HepG2 (cell line): Measurements from ENCODE around the gene TMEM35B. TPM values are rescaled to one million over a fixed set of nuclear protein-coding genes. Genes with fewer than 3 reads are reported as not detected.

ENCODE experiments used
- ATAC-seq: fragments of 200-7000 bp; cut with Tn5 transposase; 3 replicates; pipeline ENCODE4 v1.9.1; 2020; ENCODE audit warnings: mild to moderate bottlenecking, moderate library complexity
- BruUV-seq: library from RNA; stranded (reverse); fragments of 400-500 nt; replicated peaks from 2 replicates; lab custom pipeline; 2021; lab: Mats Ljungman, UMichigan
- CTCF ChIA-PET: fragments of 300-600 bp; formaldehyde crosslinking; extraction: SDS; loops from one replicate; lab custom pipeline; 2021; ENCODE audit warnings: low total read pairs, inconsistent platforms, low intra/inter-chr PET ratio; lab: Yijun Ruan, JAX
- POLR2A ChIA-PET: fragments of 350-600 bp; sonication (Branson Sonifier 250); formaldehyde crosslinking; loops from one replicate; lab custom pipeline; 2020; ENCODE audit warnings: antibody characterized with exemption, inconsistent platforms; lab: Yijun Ruan, JAX
- DNase-seq: peaks from one replicate; pipeline ENCODE4 v3.0.0-alpha.2; 2015; ENCODE audit warnings: low spot score
- FAIRE-seq: peaks from 3 replicates; lab custom pipeline; 2011; peaks lifted over from hg19 to GRCh38; lab: Jason Lieb, UNC
- H2AFZ ChIP-seq: one replicate; pipeline ENCODE4 v1.6.1; 2011; ENCODE audit warnings: low read length, inconsistent platforms
- H3K27ac ChIP-seq: fragments of 300-600 bp; 3 replicates; pipeline ENCODE4 v1.8.0; 2011; ENCODE audit warnings: mixed run types, mild to moderate bottlenecking, mixed read lengths, low read length, inconsistent platforms; ENCODE audit not compliant: insufficient read depth; ENCODE audit errors: extremely low read length
- H3K27me3 ChIP-seq, 2 experiments: fragments of 200-600 bp in 1 of 2; 2 replicates in 1 of 2; 3 replicates in 1 of 2; pipeline versions ENCODE4 v1.6.0 to v1.8.0; 2011; ENCODE audit warnings: low read length in 2 of 2, mild to moderate bottlenecking in 2 of 2, moderate library complexity in 2 of 2, inconsistent platforms in 1 of 2; ENCODE audit not compliant: insufficient read depth in 2 of 2, control insufficient read depth in 1 of 2
- H3K36me3 ChIP-seq, 2 experiments: fragments of 200-600 bp in 1 of 2; replicated peaks in 1 of 2; 2 replicates in 1 of 2; 3 replicates in 1 of 2; pipeline versions ENCODE4 v1.5.1 to v1.8.0; 2011; ENCODE audit warnings: low read length in 2 of 2, inconsistent platforms in 1 of 2; ENCODE audit not compliant: insufficient read depth in 2 of 2, control insufficient read depth in 1 of 2
- H3K4me1 ChIP-seq: 2 replicates; pipeline ENCODE4 v1.5.1; 2012; ENCODE audit warnings: low read length, inconsistent platforms; ENCODE audit not compliant: insufficient read depth
- H3K4me2 ChIP-seq: 2 replicates; pipeline ENCODE4 v1.6.0; 2011; ENCODE audit warnings: low read depth, low read length, inconsistent platforms
- H3K4me3 ChIP-seq, 3 experiments: fragments of 200-600 bp in 1 of 3; sonication (generic), shearing (Covaris generic) in 1 of 3; replicated peaks in 1 of 3; 2 replicates each; pipeline ENCODE4 v1.5.1; 2011 to 2016; ENCODE audit warnings: low read length in 3 of 3, inconsistent platforms in 2 of 3, low read depth in 2 of 3, mild to moderate bottlenecking in 2 of 3, control low read depth in 1 of 3, mixed read lengths in 1 of 3; ENCODE audit not compliant: insufficient read depth in 1 of 3
- H3K79me2 ChIP-seq: one replicate; pipeline ENCODE4 v1.6.1; 2011; ENCODE audit warnings: low read length, inconsistent platforms; ENCODE audit not compliant: insufficient read depth
- H3K9ac ChIP-seq: 2 replicates; pipeline ENCODE4 v1.6.0; 2011; ENCODE audit warnings: mild to moderate bottlenecking, low read depth, low read length, inconsistent platforms; ENCODE audit not compliant: insufficient read depth
- H3K9me3 ChIP-seq: 2 replicates; pipeline ENCODE4 v1.5.1; 2012; ENCODE audit warnings: mild to moderate bottlenecking, low read length
- H4K20me1 ChIP-seq: 2 replicates; pipeline ENCODE4 v1.6.0; 2011; ENCODE audit warnings: inconsistent platforms, mild to moderate bottlenecking, low read length, moderate library complexity; ENCODE audit not compliant: insufficient read depth
- FOXA1 ChIP-seq, 2 experiments: fragments of 450-650 bp in 1 of 2; sonication (generic) in 1 of 2; formaldehyde crosslinking in 1 of 2; IDR thresholded peaks; 2 replicates each; pipeline versions ENCODE4 v1.4.0 to v1.6.1; 2016 to 2020; ENCODE audit warnings: missing genetic modification reagents in 1 of 2
- FOXO4 ChIP-seq: sonication (generic); formaldehyde crosslinking; conservative IDR thresholded peaks from 2 replicates; pipeline ENCODE4 v1.8.1; 2023; ENCODE audit warnings: missing genetic modification reagents
- GMEB1 ChIP-seq: sonication (generic); formaldehyde crosslinking; IDR thresholded peaks from 2 replicates; pipeline ENCODE4 v1.5.1; 2020; ENCODE audit warnings: missing genetic modification reagents, mild to moderate bottlenecking, borderline replicate concordance
- MAZ ChIP-seq, 2 experiments: sonication (generic) in 1 of 2; formaldehyde crosslinking in 1 of 2; IDR thresholded peaks; 2 replicates each; pipeline versions ENCODE4 v1.5.0 to v1.6.1; 2012 to 2020; ENCODE audit warnings: low read depth in 2 of 2, mild to moderate bottlenecking in 2 of 2, borderline replicate concordance in 1 of 2, improper control_type of control experiment in 1 of 2, low read length in 1 of 2, missing genetic modification reagents in 1 of 2, moderate library complexity in 1 of 2
- PATZ1 ChIP-seq: sonication (generic); formaldehyde crosslinking; IDR thresholded peaks from 2 replicates; pipeline ENCODE4 v1.4.0; 2020; ENCODE audit warnings: missing genetic modification reagents
- RNF2 ChIP-seq: fragments of 450-650 bp; conservative IDR thresholded peaks from 2 replicates; pipeline ENCODE4 v1.6.1; 2016; ENCODE audit warnings: low read depth
- ZNF567 ChIP-seq: sonication (generic); formaldehyde crosslinking; IDR thresholded peaks from 2 replicates; pipeline ENCODE4 v1.8.1; 2023; ENCODE audit warnings: mild to moderate bottlenecking, missing genetic modification reagents, borderline replicate concordance
- whole genome bisulfite sequencing: methylation state at CpG from one replicate; pipeline ENCODE4 v1.1.6; 2017; ENCODE audit warnings: low lambda C conversion rate; 5-methylcytosine and 5-hydroxymethylcytosine counted together
- in situ Hi-C: cut with HindIII; loops from 2 replicates; pipeline ENCODE4 v1.10.0; 2017; ENCODE audit warnings: low pct_unique_long_range_greater_than_20kb; ENCODE audit not compliant: extremely low pct_ligation_motif_present
- intact Hi-C: fragments of 100-400 bp; cut with micrococcal nuclease; formaldehyde crosslinking; loops from one replicate; pipeline ENCODE4 v1.10.0; 2022; ENCODE audit not compliant: unreplicated experiment
- polyA plus RNA-seq, 8 experiments: library from polyadenylated mRNA; depleted of rRNA in 3 of 8; stranded (reverse) in 7 of 8; unstranded in 1 of 8; fragments of >200 nt; fragmentation: Illumina TruSeq in 4 of 8; extraction: Trizol in 4 of 8; gene quantifications; 2 replicates each; pipeline versions ENCODE4 v1.2.1 to v1.2.3, GENCODE V29; 2011 to 2016; ENCODE audit warnings: low read depth in 4 of 8, missing spikeins in 1 of 8, mixed read lengths in 1 of 8; ENCODE audit not compliant: insufficient read depth in 1 of 8
- total RNA-seq, 5 experiments: library from RNA; depleted of rRNA; stranded (reverse); fragments of >200 nt; fragmentation: Illumina TruSeq; extraction: Trizol; gene quantifications; 2 replicates each; pipeline ENCODE4 v1.2.3, GENCODE V29; 2016; ENCODE audit warnings: low read depth in 1 of 5

The TMEM35B gene
- total and polyA plus RNA-seq, 2 of the 13 experiments (the other 11 are each of a cell fraction or from before 2014, with no cell fraction given), result 11.5 to 26.0 TPM

GRCh38 chr1:34980715-34981114 lies 4.4 kb downstream of the TMEM35B start (continued):
- TF ChIP-seq MAZ (IDR thresholded peaks at IDR 0.05; ENCODE audit: borderline replicate concordance, low read depth, low read length) (no peak), MAZ (CRISPR knock-in tag; IDR thresholded peaks at IDR 0.05; ENCODE audit: low read depth) (no peak), FOXO4 (CRISPR knock-in tag) (no peak), ZNF567 (no peak), RNF2 (no peak)

- no peak for FAIRE-seq
- intact Hi-C loops, result no loop called here
- TF ChIP-seq PATZ1 (CRISPR knock-in tag) (peak; percentile 39; the same call in 1 of the 2 replicates), FOXA1 (IDR thresholded peaks at IDR 0.05) (no peak), FOXA1 (CRISPR knock-in tag; IDR thresholded peaks at IDR 0.05) (0 out of 2 replicates have a peak, but pooled peaks have one; percentile 20), GMEB1 (no peak)
- TF ChIP-seq, all 625 proteins: peak for 2
- ChIA-PET POLR2A (no interaction called here), CTCF (no interaction called here)
- no peak overlapping the region for H3K9ac ChIP-seq
- H4K20me1 ChIP-seq, result no peaks in the 10 kb centered on the region
- in situ Hi-C loops, result no loop called here
- H3K9me3 ChIP-seq, result no peaks in the 10 kb centered on the region
- 33% methylated on average over 5 of the region's 6 CpGs for WGBS
- H3K79me2 ChIP-seq, result no peaks in the 10 kb centered on the region
- H3K27ac ChIP-seq, result no peak overlapping the region
- H2AFZ ChIP-seq, result no peak overlapping the region
- peak; percentile 35 for DNase-seq
- H3K4me1 ChIP-seq, result peaks cover 46% of the 10 kb centered on the region
- H3K36me3 ChIP-seq, result no peaks in the 10 kb centered on the region
- H3K27me3 ChIP-seq, result no peaks in the 10 kb centered on the region
- no TSS peak for BruUV-seq
- ATAC-seq, result peak; percentile 24; the same call in 2 of the 3 replicates
- no peak overlapping the region; a peak in 1 of 6 replicates for H3K4me3 ChIP-seq
- peak overlapping the region; percentile 44 for H3K4me2 ChIP-seq
Measured at GRCh38 chr1:34978921-34979320, 6.2 kb downstream of the TMEM35B start.
